Ectodermal cell (in vitro differentiated cells): ENCODE data around the gene TOLLIP.

ENCODE experiments used
- H3K27ac ChIP-seq: 2 replicates; pipeline ENCODE4 v1.7.0; 2013; ENCODE audit warnings: mild to moderate bottlenecking, low read depth, low read length; ENCODE audit not compliant: insufficient read depth, poor library complexity, severe bottlenecking
- H3K27me3 ChIP-seq: 2 replicates; pipeline ENCODE4 v1.7.0; 2013; ENCODE audit warnings: mild to moderate bottlenecking, low read length; ENCODE audit not compliant: insufficient read depth, control insufficient read depth, poor library complexity, severe bottlenecking
- H3K36me3 ChIP-seq: one replicate; pipeline ENCODE4 v1.7.0; 2013; ENCODE audit warnings: low read length; ENCODE audit not compliant: control insufficient read depth, insufficient read depth
- H3K4me1 ChIP-seq: one replicate; pipeline ENCODE4 v1.7.0; 2013; ENCODE audit warnings: low read length; ENCODE audit not compliant: control insufficient read depth, insufficient read depth
- H3K4me3 ChIP-seq: 2 replicates; pipeline ENCODE4 v1.7.0; 2013; ENCODE audit warnings: low read depth, low read length, control low read depth; ENCODE audit not compliant: insufficient read depth
- H3K9me3 ChIP-seq: 2 replicates; pipeline ENCODE4 v1.7.0; 2013; ENCODE audit warnings: mild to moderate bottlenecking, low read length, moderate library complexity; ENCODE audit not compliant: control insufficient read depth
- WGBS, 2 experiments: methylation state at CpG; one replicate each; pipeline ENCODE4 v1.1.7; 2013; ENCODE audit warnings: missing lambda C conversion rate in 2 of 2; 5-methylcytosine and 5-hydroxymethylcytosine counted together

Gene TOLLIP

DNA sequence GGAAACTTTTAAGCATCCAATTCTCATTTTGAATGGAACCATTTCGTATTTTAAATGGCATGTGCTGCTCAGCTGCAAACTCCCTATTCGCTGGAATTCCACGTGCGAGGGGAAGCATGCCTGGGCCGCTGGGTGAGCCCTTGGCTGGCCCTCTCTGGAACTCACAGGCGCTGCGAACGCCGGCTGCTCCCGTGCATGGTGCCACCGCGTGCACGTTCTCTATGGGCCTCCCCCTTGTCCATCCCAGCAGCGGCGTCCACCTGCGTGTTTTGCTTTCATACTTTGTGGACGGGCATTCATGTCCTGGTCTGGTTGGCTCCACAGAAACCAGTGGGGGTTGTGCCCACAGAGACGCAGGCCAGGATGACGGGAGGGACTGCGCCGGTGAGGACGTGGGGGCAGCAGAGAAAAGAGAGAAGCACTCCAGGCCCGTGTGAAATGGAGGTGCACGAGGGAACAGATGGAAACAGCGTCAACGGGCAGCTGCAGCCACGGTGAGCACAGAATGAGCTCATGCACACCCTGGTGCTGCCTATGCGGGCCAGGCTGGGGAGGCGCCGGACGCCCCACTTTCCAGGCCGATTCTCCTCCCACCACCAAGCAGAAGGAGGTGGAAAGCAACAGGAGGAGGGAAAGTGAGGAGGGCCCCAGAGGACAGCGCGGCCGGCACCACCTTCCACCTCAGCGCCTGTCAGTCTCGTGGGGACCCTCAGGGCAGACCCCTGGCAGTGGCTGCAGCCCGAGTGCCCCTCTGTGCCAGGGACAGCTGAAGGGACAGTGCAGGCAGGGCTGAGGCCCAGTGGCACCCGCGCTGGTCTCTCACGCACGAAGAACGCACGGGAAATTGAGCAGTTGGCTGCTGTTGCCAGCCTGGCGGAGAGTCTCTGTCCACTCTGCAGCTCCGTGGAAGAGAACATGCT is 29.1 kb downstream of the TOLLIP start:
- Histone ChIP-seq H3K9me3 (no peaks in the 10 kb centered on the region), H3K27me3 (no peaks in the 10 kb centered on the region), H3K4me3 (no peak overlapping the region), H3K4me1 (no peaks in the 10 kb centered on the region), H3K36me3 (peaks cover 9% of the 10 kb centered on the region), H3K27ac (no peak overlapping the region)
- 95 to 96% methylated on average over 46 of the region's 46 CpGs for WGBS, 2 experiments

DNA sequence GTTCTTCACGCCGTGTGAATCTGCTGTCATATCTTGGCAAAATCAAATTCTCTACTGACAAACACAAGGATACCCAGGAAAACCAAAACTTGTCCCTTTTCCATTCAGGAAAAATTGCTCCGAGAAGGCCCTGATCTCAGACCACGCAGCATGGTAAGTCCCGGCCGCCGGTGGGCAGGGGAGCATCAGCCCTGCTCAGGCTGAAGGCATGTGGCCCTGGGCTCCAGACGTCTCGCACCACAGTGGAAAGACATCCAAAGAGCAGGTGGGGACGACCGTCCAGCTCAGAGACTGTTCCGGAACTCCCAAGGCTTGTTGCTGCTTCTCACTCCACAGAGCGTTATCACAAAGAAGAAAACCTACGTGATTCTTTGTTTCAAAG is 29.8 kb downstream of the TOLLIP start:
- 94 to 95% methylated on average over 14 of the region's 14 CpGs for WGBS, 2 experiments
- H3K9me3 ChIP-seq = no peaks in the 10 kb centered on the region

GRCh38 chr11:1278766-1279673 is 30.4 kb downstream of the TOLLIP start:
- no peaks in the 10 kb centered on the region for H3K27me3 ChIP-seq
- H3K27ac ChIP-seq = no peak overlapping the region
- no peaks in the 10 kb centered on the region for H3K9me3 ChIP-seq
- H3K36me3 ChIP-seq = peaks cover 9% of the 10 kb centered on the region
- H3K4me1 ChIP-seq = no peaks in the 10 kb centered on the region
- WGBS, 2 experiments = 95% methylated on average over 40 of the region's 40 CpGs
- H3K4me3 ChIP-seq = no peak overlapping the region

More for the DNA sequence above, 29.8 kb downstream of the TOLLIP start:
- H3K27ac ChIP-seq = no peak overlapping the region
- no peaks in the 10 kb centered on the region for H3K27me3 ChIP-seq
- H3K36me3 ChIP-seq = peaks cover 9% of the 10 kb centered on the region
- H3K4me1 ChIP-seq = no peaks in the 10 kb centered on the region
- no peak overlapping the region for H3K4me3 ChIP-seq

GRCh38 chr11:1277936-1278512 is 31.4 kb downstream of the TOLLIP start:
- no peaks in the 10 kb centered on the region for H3K27me3 ChIP-seq
- no peaks in the 10 kb centered on the region for H3K4me1 ChIP-seq
- no peaks in the 10 kb centered on the region for H3K9me3 ChIP-seq
- H3K27ac ChIP-seq = no peak overlapping the region
- WGBS, 2 experiments = 93 to 94% methylated on average over 27 of the region's 27 CpGs
- H3K36me3 ChIP-seq = peaks cover 9% of the 10 kb centered on the region
- no peak overlapping the region for H3K4me3 ChIP-seq

GRCh38 chr11:1276866-1277615 is 32.4 kb downstream of the TOLLIP start:
- Histone ChIP-seq H3K36me3 (peaks cover 9% of the 10 kb centered on the region), H3K27ac (no peak overlapping the region), H3K4me1 (peaks cover 4% of the 10 kb centered on the region), H3K9me3 (no peaks in the 10 kb centered on the region), H3K27me3 (no peaks in the 10 kb centered on the region), H3K4me3 (no peak overlapping the region)
- WGBS, 2 experiments = 95% methylated on average over 37 of the region's 37 CpGs

DNA sequence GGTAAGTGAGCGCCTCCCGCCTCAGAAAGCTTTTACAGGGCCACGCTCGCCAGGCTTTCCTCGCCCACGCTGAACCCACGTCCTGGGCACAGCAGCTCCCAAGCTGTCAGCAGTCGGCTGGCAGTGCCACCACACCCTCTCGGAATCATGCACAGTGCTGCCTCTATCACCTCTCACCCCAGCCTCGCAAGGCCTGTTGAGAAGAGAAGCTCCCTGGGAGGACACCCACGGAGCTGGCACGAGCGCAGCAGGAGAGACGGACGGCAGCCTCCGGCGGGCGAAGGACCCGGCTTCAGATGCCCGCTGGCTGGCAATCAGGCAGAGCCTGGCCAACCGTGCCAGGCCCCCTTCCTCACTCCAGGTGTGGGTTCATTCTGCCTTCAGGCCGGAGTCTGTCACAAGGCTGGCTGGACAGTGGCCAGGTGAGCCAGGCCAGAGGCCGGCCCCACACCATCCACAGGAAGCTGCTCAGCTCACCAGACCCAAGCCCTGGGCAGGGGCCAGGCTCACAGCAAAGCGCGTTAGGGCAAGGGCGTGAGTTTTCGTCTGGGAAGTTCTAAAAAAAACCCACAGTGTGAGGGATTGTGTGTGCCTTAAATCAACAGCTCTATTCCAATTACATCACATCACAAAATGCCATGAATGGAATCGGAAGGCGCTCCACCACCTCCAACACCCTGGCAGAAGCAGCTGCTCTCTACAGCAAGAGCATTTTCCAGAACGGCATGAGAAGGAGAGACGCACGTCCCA is 33.2 kb downstream of the TOLLIP start:
- Histone ChIP-seq H3K4me1 (peaks cover 7% of the 10 kb centered on the region), H3K4me3 (no peak overlapping the region), H3K36me3 (peaks cover 6% of the 10 kb centered on the region), H3K27me3 (no peaks in the 10 kb centered on the region), H3K9me3 (no peaks in the 10 kb centered on the region), H3K27ac (no peak overlapping the region)
- 95% methylated on average over 32 of the region's 32 CpGs for WGBS, 2 experiments

GRCh38 chr11:1275021-1275420 is 34.4 kb downstream of the TOLLIP start:
- Histone ChIP-seq H3K9me3 (no peaks in the 10 kb centered on the region), H3K27me3 (no peaks in the 10 kb centered on the region), H3K4me3 (no peak overlapping the region), H3K4me1 (peaks cover 12% of the 10 kb centered on the region), H3K27ac (no peak overlapping the region), H3K36me3 (peaks cover 5% of the 10 kb centered on the region)
- 94% methylated on average over 18 of the region's 18 CpGs for WGBS, 2 experiments

DNA sequence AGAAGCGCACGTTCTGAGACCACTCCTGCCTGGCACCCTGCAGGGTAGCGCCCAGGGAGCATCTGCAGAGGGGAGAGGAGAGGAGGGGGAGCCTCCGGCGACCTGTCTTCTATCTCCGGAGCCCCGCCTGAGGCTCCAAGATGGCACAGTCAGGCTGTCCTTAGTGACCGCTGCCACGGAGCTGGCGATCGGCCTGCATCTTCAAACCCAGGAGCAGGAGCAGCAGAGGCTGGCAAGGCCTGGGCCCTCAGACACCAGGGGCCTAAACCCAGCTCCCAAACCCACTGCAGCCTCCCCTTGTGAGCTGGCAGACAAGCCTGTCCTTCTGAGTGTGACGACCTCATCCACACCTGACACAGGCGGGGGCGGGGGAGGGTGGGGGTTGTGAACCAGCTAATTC is 34.9 kb downstream of the TOLLIP start:
- 87 to 92% methylated on average over 14 of the region's 14 CpGs for WGBS, 2 experiments
- Histone ChIP-seq H3K27ac (no peak overlapping the region), H3K27me3 (no peaks in the 10 kb centered on the region), H3K4me1 (peaks cover 12% of the 10 kb centered on the region), H3K9me3 (no peaks in the 10 kb centered on the region), H3K36me3 (peaks cover 5% of the 10 kb centered on the region), H3K4me3 (no peak overlapping the region)

DNA sequence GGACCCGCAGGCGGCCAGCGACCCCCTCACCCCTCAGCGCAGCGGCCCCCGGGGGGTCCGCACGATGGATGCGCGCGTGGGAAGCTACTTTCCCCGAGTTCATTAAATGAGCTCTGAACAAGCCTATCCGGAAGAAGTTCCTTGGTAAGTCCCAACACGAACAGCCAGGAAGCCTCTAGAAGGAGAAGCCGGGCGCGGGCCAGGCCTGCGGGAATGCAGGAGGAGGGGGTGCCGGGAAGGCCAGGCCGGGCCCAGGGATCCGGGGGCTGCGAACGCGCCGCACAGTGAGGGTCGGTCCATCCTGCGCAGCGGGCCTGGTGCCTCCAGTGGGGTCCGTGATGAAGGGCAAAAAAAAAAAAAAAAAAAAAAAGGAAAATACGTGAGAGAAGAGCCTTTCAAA is 36.9 kb downstream of the TOLLIP start:
- 92 to 93% methylated on average over 30 of the region's 30 CpGs for WGBS, 2 experiments
- Histone ChIP-seq H3K27ac (no peak overlapping the region), H3K4me1 (peaks cover 12% of the 10 kb centered on the region), H3K27me3 (no peaks in the 10 kb centered on the region), H3K36me3 (peaks cover 5% of the 10 kb centered on the region), H3K9me3 (no peaks in the 10 kb centered on the region), H3K4me3 (no peak overlapping the region)
